Lower lobe of right lung (tissue), 2 donors: ENCODE data around the gene BAIAP2L2. TPM values are rescaled to one million over a fixed set of nuclear protein-coding genes. Genes with fewer than 3 reads are reported as not detected.
A peak's percentile ranks its signal among the peaks of the same experiment; 100 is the strongest.
"Not testable (repeated sequence)": the region's sequence is repeated elsewhere in the genome, so short reads cannot be mapped to it uniquely, and the experiment has no call there.

Experiments used
- ATAC-seq, 2 donors: fragments of 200-7000 bp; cut with Tn5 transposase; one replicate each; pipeline ENCODE4 v1.9.1; 2020 to 2022; ENCODE audit warnings: mild to moderate bottlenecking in 2 of 2, moderate library complexity in 2 of 2
- DNase-seq: peaks from one replicate; pipeline ENCODE4 v3.0.0-alpha.2; 2020
- H3K27ac ChIP-seq: fragments of 200-600 bp; one replicate; pipeline ENCODE4 v1.8.0; 2022
- H3K27me3 ChIP-seq: fragments of 200-600 bp; one replicate; pipeline ENCODE4 v1.8.0; 2022; ENCODE audit warnings: low read depth
- H3K36me3 ChIP-seq: fragments of 200-600 bp; one replicate; pipeline ENCODE4 v1.8.0; 2022; ENCODE audit warnings: mild to moderate bottlenecking
- H3K4me1 ChIP-seq: fragments of 200-600 bp; one replicate; pipeline ENCODE4 v1.8.0; 2022
- H3K4me3 ChIP-seq: fragments of 200-600 bp; one replicate; pipeline ENCODE4 v1.8.0; 2022; ENCODE audit warnings: mild to moderate bottlenecking
- H3K9me3 ChIP-seq: fragments of 200-600 bp; one replicate; pipeline ENCODE4 v1.8.0; 2022
- intact Hi-C: fragments of 100-400 bp; cut with DNase I; formaldehyde crosslinking; loops from one replicate; pipeline ENCODE4 v1.11.0; 2022
- total RNA-seq: library from RNA; stranded (reverse); fragmentation: NEBNext Ultra II Directional; extraction: Animal tissue kit (Norgen Biotek cat#: 25700); gene quantifications from one replicate; pipeline ENCODE4 v1.2.1, GENCODE V29; 2021
- TF ChIP-seq, protein P1 (sequence below): fragments of 200-600 bp; IDR thresholded peaks from one replicate; pipeline ENCODE4 v1.8.0; 2022; ENCODE audit warnings: antibody characterized with exemption, mild to moderate bottlenecking
- donor health status: DM: no; HTN: yes; CAD: no; lungs with severe emphysema.

The BAIAP2L2 gene
- total RNA-seq, 1 donor from 2014 or later, result 0.44 TPM

DNA sequence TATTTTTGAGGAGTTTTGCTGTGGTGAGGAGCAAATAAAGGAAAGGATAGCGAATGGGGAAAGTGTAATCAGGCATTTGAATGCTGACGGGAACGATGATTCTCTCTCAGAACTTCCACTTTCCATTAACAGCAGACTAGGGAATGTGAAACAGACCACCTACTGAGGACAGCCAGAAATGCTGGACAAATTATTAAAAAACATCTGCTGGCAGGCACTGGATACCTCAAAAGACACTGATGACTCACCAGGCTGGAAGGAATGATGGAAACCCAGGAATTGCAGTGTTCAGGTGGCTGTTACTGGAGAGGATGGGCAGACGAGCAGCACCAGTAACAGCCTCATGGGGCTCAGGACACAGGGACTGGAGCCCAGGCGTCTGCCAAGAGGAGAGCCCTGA lies 37.8 kb upstream of the BAIAP2L2 start:
- no peak for DNase-seq
- Histone ChIP-seq H3K9me3 (no peaks in the 10 kb centered on the region), H3K4me3 (no peak overlapping the region), H3K4me1 (peaks cover 17% of the 10 kb centered on the region), H3K36me3 (no peaks in the 10 kb centered on the region), H3K27ac (no peak overlapping the region), H3K27me3 (no peaks in the 10 kb centered on the region)
- TF ChIP-seq, protein P1, sequence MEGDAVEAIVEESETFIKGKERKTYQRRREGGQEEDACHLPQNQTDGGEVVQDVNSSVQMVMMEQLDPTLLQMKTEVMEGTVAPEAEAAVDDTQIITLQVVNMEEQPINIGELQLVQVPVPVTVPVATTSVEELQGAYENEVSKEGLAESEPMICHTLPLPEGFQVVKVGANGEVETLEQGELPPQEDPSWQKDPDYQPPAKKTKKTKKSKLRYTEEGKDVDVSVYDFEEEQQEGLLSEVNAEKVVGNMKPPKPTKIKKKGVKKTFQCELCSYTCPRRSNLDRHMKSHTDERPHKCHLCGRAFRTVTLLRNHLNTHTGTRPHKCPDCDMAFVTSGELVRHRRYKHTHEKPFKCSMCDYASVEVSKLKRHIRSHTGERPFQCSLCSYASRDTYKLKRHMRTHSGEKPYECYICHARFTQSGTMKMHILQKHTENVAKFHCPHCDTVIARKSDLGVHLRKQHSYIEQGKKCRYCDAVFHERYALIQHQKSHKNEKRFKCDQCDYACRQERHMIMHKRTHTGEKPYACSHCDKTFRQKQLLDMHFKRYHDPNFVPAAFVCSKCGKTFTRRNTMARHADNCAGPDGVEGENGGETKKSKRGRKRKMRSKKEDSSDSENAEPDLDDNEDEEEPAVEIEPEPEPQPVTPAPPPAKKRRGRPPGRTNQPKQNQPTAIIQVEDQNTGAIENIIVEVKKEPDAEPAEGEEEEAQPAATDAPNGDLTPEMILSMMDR, result no peak
- intact Hi-C loops, result no loop called here
- ATAC-seq, result no peak

DNA sequence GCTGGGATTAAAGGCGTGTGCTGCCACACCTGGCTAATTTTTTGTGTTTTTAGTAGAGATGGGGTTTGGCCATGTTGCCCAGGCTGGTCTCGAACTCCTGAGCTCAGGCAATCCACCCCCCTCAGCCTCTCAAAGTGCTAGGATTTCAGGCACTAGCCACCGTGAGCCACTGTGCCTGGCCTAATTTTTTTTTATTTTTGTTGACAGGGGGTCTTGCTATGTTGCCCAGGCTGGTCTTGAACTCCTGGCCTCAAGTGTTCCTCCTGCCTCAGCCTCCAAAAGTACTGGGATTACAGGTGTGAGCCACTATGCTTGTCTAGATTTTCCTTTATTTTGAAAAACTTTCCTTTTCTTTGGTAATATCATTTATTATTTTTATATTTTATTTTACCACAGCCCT lies 35.7 kb upstream of the BAIAP2L2 start:
- intact Hi-C loops, H3K4me3 ChIP-seq, H3K36me3 ChIP-seq, H3K27me3 ChIP-seq, H3K27ac ChIP-seq, H3K9me3 ChIP-seq, DNase-seq, ATAC-seq: not testable (repeated sequence)
- peaks cover 20% of the 10 kb centered on the region for H3K4me1 ChIP-seq

DNA sequence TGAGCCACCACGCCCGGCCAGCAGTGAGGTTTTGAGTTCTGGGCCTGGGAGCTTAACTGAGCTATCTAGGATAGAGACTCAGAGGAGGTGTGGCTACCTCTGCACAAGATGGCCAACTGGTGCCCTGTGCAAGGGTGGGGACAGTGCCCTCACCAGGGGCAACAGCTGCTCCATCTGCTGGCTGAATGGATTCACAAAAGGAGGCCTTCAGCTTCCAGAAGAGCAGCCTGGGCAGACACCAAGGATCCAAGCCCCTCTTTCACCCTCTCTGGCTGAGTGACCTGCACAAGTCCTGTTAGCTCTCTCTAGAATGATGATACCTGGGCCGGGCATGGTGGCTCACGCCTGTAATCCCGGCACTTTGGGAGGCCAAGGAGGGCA lies 33.5 kb upstream of the BAIAP2L2 start:
- no peak overlapping the region for H3K27ac ChIP-seq
- H3K27me3 ChIP-seq, result no peaks in the 10 kb centered on the region
- intact Hi-C loops, result no loop called here
- TF ChIP-seq, protein P1, result no peak
- no peaks in the 10 kb centered on the region for H3K9me3 ChIP-seq
- peaks cover 20% of the 10 kb centered on the region for H3K4me1 ChIP-seq
- H3K4me3 ChIP-seq, result no peak overlapping the region
- DNase-seq, result no peak
- peak in 1 of 2 donors; percentile 32 for ATAC-seq
- peaks cover 6% of the 10 kb centered on the region for H3K36me3 ChIP-seq

DNA sequence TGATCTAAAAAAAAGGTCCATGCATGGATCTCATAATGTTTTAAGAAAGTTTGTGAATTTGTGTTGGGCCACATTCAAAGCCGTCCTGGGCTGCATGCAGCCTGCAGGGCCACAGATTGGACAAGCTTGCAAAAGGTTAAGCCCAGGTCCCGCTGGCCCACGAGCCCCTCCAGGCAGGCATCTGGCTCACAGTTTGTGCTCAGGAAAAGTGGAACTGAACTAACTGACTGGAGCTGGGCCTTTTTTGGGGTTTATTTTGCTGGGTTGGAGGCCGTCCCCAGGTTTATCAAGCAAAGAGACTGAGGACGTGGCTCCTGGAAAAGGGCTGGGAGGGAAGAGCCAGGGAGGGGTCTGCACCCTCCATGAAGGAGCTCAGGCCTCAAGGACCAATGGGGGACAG lies 32.1 kb upstream of the BAIAP2L2 start:
- peaks cover 13% of the 10 kb centered on the region for H3K4me1 ChIP-seq
- intact Hi-C loops, result no loop called here
- no peaks in the 10 kb centered on the region for H3K9me3 ChIP-seq
- TF ChIP-seq, protein P1, result no peak
- H3K27me3 ChIP-seq, result no peaks in the 10 kb centered on the region
- H3K4me3 ChIP-seq, result no peak overlapping the region
- ATAC-seq (no peak), DNase-seq (no peak)
- peaks cover 6% of the 10 kb centered on the region for H3K36me3 ChIP-seq
- no peak overlapping the region for H3K27ac ChIP-seq

DNA sequence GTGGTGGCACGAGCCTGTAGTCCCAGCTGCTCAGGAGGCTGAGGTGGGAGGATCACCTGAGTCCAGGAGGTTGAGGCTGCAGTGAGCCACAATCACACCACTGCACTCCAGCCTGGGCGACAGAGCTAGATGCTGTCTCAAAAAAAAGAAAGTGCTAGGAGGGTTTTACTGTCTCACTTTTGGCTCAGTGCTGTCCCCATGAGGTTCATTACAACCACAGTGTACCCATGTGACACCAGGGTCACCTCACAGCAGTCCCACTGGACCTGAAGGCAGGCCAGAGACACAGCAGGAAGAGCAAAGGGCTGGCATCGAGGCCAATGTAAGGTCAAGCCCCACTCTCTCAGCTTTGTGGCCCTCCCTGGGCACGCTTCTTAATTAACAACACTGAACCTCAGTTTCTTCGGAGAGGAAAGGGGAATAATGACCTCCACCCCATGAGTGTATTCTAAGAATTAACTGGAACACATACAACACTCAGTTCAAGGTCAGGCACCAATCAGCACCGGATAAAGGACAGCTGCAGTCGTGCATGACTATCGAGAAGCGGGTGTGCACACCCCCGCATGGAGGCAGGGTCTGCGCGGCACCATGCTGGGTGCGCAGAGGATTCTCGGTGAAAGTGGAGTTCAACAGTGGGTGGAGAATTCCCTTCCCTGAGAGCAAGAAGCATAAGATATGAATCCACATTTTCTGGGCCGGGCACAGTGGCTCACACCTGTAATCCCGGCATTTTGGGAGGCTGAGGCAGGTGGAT lies 30.9 kb upstream of the BAIAP2L2 start:
- DNase-seq (no peak), ATAC-seq (no peak)
- Histone ChIP-seq H3K27ac (no peak overlapping the region), H3K4me1 (peaks cover 6% of the 10 kb centered on the region), H3K9me3 (no peaks in the 10 kb centered on the region), H3K4me3 (no peak overlapping the region), H3K36me3 (peaks cover 6% of the 10 kb centered on the region), H3K27me3 (no peaks in the 10 kb centered on the region)
- intact Hi-C loops, result no loop called here
- TF ChIP-seq, protein P1, result no peak

DNA sequence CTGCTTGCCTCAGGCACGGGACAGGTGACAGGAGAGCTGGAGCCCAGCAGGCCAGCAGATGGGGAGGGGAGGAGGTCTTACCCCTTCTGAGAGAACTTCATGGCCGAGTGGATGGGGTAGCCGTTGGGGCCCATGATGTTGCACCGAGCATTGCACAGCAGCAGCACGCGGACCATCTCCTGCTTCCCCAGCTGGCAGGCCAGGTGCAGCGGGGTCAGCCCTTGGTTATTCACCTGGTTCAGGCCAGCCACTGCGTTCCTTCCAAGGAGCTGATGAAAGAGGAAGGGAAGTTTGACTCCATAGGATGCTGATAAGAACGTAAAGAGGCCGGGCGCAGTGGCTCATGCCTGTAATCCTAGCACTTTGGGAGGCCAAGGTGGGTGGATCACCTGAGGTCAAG lies 29.4 kb upstream of the BAIAP2L2 start:
- Histone ChIP-seq H3K27ac (no peak overlapping the region), H3K9me3 (no peaks in the 10 kb centered on the region), H3K4me3 (no peak overlapping the region), H3K27me3 (no peaks in the 10 kb centered on the region), H3K36me3 (peaks cover 12% of the 10 kb centered on the region), H3K4me1 (peaks cover 6% of the 10 kb centered on the region)
- ATAC-seq (no peak), DNase-seq (no peak)
- intact Hi-C loops, result no loop called here
- TF ChIP-seq, protein P1, result no peak
